ENCODE results near the gene GPR146. TPM values are rescaled to one million over a fixed set of nuclear protein-coding genes. Genes with fewer than 3 reads are reported as not detected.

GPR146 gene
- total RNA-seq, 1 donor, result 5.1 TPM

DNA sequence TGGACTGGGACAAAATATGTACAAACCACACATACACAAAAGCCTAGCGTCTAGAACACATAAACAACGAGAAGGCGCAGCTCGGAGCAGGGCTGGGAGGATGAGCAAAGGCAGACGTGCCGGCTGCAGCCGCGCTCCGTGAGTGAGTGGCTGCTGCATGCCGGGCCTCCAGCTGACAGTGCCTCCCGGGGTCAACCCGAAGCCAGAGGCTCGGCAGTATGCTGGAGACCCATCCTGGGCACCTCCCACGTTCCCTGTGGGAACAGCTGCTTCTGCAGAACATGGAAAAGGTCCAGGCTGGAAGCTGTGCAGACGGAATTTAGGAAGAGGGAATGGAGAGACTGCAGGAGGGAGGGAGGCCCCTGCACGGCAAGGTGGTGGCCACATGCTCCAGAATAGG, 3.6 kb upstream of the GPR146 start:
- H3K4me3 ChIP-seq (ENCODE audit: insufficient read depth, low read length), result no peak overlapping the region
- H3K27me3 ChIP-seq (ENCODE audit: insufficient read depth, low read length), result no peaks in the 10 kb centered on the region
- H2AFZ ChIP-seq (ENCODE audit: low read length), result no peak overlapping the region
- H3K27ac ChIP-seq (ENCODE audit: low read depth, low read length), result no peak overlapping the region
- H4K20me1 ChIP-seq (ENCODE audit: insufficient read depth, low read length), result no peaks in the 10 kb centered on the region
- TF ChIP-seq, protein P1, sequence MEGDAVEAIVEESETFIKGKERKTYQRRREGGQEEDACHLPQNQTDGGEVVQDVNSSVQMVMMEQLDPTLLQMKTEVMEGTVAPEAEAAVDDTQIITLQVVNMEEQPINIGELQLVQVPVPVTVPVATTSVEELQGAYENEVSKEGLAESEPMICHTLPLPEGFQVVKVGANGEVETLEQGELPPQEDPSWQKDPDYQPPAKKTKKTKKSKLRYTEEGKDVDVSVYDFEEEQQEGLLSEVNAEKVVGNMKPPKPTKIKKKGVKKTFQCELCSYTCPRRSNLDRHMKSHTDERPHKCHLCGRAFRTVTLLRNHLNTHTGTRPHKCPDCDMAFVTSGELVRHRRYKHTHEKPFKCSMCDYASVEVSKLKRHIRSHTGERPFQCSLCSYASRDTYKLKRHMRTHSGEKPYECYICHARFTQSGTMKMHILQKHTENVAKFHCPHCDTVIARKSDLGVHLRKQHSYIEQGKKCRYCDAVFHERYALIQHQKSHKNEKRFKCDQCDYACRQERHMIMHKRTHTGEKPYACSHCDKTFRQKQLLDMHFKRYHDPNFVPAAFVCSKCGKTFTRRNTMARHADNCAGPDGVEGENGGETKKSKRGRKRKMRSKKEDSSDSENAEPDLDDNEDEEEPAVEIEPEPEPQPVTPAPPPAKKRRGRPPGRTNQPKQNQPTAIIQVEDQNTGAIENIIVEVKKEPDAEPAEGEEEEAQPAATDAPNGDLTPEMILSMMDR (IDR thresholded peaks at IDR 0.05; ENCODE audit: extremely low read depth, low read depth, low read length), result no peak
- no peaks in the 10 kb centered on the region for H3K9me3 ChIP-seq (ENCODE audit: low read depth, low read length)
- peaks cover 12% of the 10 kb centered on the region for H3K4me1 ChIP-seq (ENCODE audit: insufficient read depth, low read length)
- peaks cover 2% of the 10 kb centered on the region for H3K79me2 ChIP-seq (ENCODE audit: insufficient read depth, low read length)
- H3K4me2 ChIP-seq (ENCODE audit: insufficient read depth, low read length), result no peak overlapping the region
- DNase-seq (ENCODE audit: insufficient read length, low spot score, missing footprints), result peak; percentile 96
- H3K36me3 ChIP-seq (ENCODE audit: insufficient read depth, low read length), result no peaks in the 10 kb centered on the region

DNA sequence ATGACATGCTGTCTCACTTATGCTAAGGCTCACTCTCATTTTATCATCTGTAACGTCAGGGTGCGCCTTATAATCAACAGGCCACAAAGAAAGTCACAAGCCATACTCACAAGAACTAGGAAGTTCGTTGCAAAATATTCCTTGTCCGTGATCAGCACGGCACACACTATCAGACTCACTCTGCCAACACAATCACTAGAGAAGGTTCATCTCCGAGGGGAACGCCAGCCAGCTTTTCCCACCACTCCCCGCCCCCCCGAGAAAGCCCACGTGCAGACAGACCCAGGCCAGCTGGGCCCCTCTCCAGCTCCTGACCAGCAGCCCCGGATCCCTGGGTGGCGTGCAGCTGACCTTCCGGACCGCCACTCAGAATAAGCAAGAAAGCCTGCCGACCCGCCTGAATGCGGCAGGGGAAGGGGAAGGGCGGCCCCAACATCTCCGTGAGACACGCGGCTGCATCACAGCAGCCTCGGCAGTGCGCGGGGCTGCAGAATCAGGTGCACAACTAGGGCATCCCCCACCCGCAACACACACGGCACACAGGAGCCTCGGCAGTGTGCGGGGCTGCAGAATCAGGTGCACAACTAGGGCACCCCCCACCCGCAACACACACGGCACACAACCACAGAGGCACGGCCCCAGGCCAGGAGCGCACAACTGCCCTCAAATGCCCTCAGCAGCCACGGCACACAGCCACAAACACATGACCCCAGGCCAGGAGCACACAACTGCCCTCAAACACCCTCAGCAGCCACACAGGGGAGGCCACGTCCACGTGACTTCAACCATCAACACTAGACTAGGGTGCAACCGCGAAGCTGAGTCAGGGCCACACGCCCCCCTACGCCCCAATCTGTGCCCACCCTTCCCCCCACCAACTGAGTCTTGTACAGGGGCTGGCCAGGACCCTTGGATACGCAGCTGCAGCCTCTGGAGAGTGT, 2.5 kb upstream of the GPR146 start:
- H2AFZ ChIP-seq (ENCODE audit: low read length), result no peak overlapping the region

DNA sequence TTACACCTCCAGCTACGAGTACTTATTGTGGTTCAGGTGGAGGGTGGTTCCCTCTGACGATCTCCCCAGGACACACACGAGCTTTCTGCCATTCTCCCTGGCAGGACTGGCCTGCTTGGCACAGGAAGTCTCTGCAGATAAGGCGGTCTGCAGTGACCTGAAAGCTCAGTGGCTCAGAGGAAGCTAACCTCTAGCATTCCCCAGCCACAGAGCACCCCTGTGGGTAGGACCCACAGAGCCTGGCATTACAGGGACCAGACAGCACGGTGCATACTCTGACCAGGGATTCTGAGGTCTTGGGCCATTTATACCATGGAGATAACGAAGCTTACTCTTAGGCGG, 1.9 kb upstream of the GPR146 start:
- Histone ChIP-seq H3K4me3 (ENCODE audit: insufficient read depth, low read length) (no peak overlapping the region), H3K27me3 (ENCODE audit: insufficient read depth, low read length) (no peaks in the 10 kb centered on the region), H3K9me3 (ENCODE audit: low read depth, low read length) (no peaks in the 10 kb centered on the region), H2AFZ (ENCODE audit: low read length) (no peak overlapping the region), H3K4me1 (ENCODE audit: insufficient read depth, low read length) (peaks cover 12% of the 10 kb centered on the region), H3K27ac (ENCODE audit: low read depth, low read length) (no peak overlapping the region), H3K4me2 (ENCODE audit: insufficient read depth, low read length) (no peak overlapping the region), H4K20me1 (ENCODE audit: insufficient read depth, low read length) (peaks cover 10% of the 10 kb centered on the region), H3K79me2 (ENCODE audit: insufficient read depth, low read length) (peaks cover 2% of the 10 kb centered on the region), H3K36me3 (ENCODE audit: insufficient read depth, low read length) (no peaks in the 10 kb centered on the region)
- TF ChIP-seq, protein P1 (IDR thresholded peaks at IDR 0.05; ENCODE audit: extremely low read depth, low read depth, low read length), result no peak
- DNase-seq (ENCODE audit: insufficient read length, low spot score, missing footprints), result no peak

More for the DNA sequence above, 2.5 kb upstream of the GPR146 start:
- TF ChIP-seq, protein P1 (IDR thresholded peaks at IDR 0.05; ENCODE audit: extremely low read depth, low read depth, low read length), result no peak
- Histone ChIP-seq H3K4me1 (ENCODE audit: insufficient read depth, low read length) (peaks cover 12% of the 10 kb centered on the region), H3K4me3 (ENCODE audit: insufficient read depth, low read length) (no peak overlapping the region), H3K36me3 (ENCODE audit: insufficient read depth, low read length) (no peaks in the 10 kb centered on the region), H3K27ac (ENCODE audit: low read depth, low read length) (no peak overlapping the region), H3K27me3 (ENCODE audit: insufficient read depth, low read length) (no peaks in the 10 kb centered on the region), H3K4me2 (ENCODE audit: insufficient read depth, low read length) (no peak overlapping the region), H3K9me3 (ENCODE audit: low read depth, low read length) (no peaks in the 10 kb centered on the region), H4K20me1 (ENCODE audit: insufficient read depth, low read length) (peaks cover 5% of the 10 kb centered on the region), H3K79me2 (ENCODE audit: insufficient read depth, low read length) (peaks cover 2% of the 10 kb centered on the region)
- DNase-seq (ENCODE audit: insufficient read length, low spot score, missing footprints), result no peak

DNA sequence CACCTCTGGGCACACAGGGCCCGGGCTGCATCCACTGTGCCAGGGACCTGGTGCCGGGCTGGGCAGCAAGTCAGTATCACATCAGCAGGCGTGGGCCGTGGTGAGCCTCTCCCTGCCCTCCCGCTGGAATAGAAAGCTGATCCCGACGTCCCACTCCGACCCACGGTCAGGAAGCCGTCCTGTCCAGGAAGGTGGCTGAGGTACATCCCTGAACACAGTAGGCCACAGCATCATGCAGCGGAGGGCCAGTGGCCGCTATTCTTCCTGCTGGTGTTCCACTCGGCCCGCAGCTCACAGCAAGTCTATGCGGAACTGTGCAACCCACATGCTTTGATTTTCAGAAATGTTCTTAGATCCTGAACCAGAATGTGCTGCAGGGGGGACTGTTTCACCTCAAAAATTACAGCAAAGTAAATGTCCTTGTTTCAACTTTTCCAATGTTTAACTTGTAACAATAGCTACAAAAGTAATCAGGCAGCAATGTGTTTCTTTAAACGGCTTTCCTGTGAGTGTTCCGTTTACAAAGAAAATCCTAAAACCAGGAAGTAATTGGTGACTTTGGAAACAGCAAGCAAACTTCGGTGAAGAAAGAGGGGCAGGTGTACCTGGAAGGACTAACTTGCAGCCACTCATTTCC, 676 bp upstream of the GPR146 start:
- DNase-seq (ENCODE audit: insufficient read length, low spot score, missing footprints), result no peak
- H4K20me1 ChIP-seq (ENCODE audit: insufficient read depth, low read length), result peaks cover 14% of the 10 kb centered on the region
- TF ChIP-seq, protein P1 (IDR thresholded peaks at IDR 0.05; ENCODE audit: extremely low read depth, low read depth, low read length), result no peak

More for the DNA sequence above, 676 bp upstream of the GPR146 start:
- peak overlapping the region; percentile 90 for H3K4me2 ChIP-seq (ENCODE audit: insufficient read depth, low read length)
- H3K9me3 ChIP-seq (ENCODE audit: low read depth, low read length), result no peaks in the 10 kb centered on the region
- H3K36me3 ChIP-seq (ENCODE audit: insufficient read depth, low read length), result no peaks in the 10 kb centered on the region
- no peaks in the 10 kb centered on the region for H3K27me3 ChIP-seq (ENCODE audit: insufficient read depth, low read length)
- H3K4me1 ChIP-seq (ENCODE audit: insufficient read depth, low read length), result peaks cover 12% of the 10 kb centered on the region
- H2AFZ ChIP-seq (ENCODE audit: low read length), result peak overlapping the region; percentile 83
- peak overlapping the region; percentile 79 for H3K4me3 ChIP-seq (ENCODE audit: insufficient read depth, low read length)
- H3K27ac ChIP-seq (ENCODE audit: low read depth, low read length), result peak overlapping the region; percentile 53
- peaks cover 2% of the 10 kb centered on the region for H3K79me2 ChIP-seq (ENCODE audit: insufficient read depth, low read length)

Measured in osteoblast (primary cell).